A549 (cell line): ENCODE results near the gene ITPA. TPM values are rescaled to one million over a fixed set of nuclear protein-coding genes. Genes with fewer than 3 reads are reported as not detected.

Source experiments
- ATAC-seq, 2 experiments: fragments of 200-7000 bp in 1 of 2; fragments of >200 bp in 1 of 2; cut with Nextera tagmentation in 1 of 2; cut with Tn5 transposase in 1 of 2; 3 replicates each; pipeline versions ENCODE4 v1.8.0 to v1.9.1; 2018 to 2020; ENCODE audit warnings: mild to moderate bottlenecking in 1 of 2, moderate library complexity in 1 of 2
- CTCF ChIA-PET: fragments of 300-600 bp; sonication (Branson Sonifier 250); formaldehyde crosslinking; extraction: SDS; loops from one replicate; lab custom pipeline; 2021; ENCODE audit warnings: antibody characterized with exemption, inconsistent platforms; lab: Yijun Ruan, JAX
- POLR2A ChIA-PET: fragments of 350-600 bp; formaldehyde crosslinking; extraction: SDS; loops from one replicate; lab custom pipeline; 2021; ENCODE audit warnings: antibody characterized with exemption, inconsistent platforms; lab: Yijun Ruan, JAX
- DNase-seq, 2 experiments: peaks; one replicate each; pipeline versions ENCODE4 v3.0.0 to v3.0.0-alpha.2; 2011 to 2016; ENCODE audit warnings: low read depth in 1 of 2, low spot score in 1 of 2
- FAIRE-seq: peaks from 2 replicates; lab custom pipeline; 2011; peaks lifted over from hg19 to GRCh38; lab: Jason Lieb, UNC
- H3K27ac ChIP-seq, 2 experiments: fragments of >200 bp; sonication (Bioruptor Twin); formaldehyde crosslinking; 3 replicates each; pipeline ENCODE4 v1.5.1; 2016 to 2017
- H3K4me1 ChIP-seq: fragments of >200 bp; sonication (Bioruptor Twin); formaldehyde crosslinking; 3 replicates; pipeline ENCODE4 v1.6.1; 2016
- H3K4me2 ChIP-seq: fragments of >200 bp; sonication (Bioruptor Twin); formaldehyde crosslinking; 3 replicates; pipeline ENCODE4 v1.6.1; 2016
- H3K4me3 ChIP-seq: fragments of >200 bp; sonication (Bioruptor Twin); formaldehyde crosslinking; 3 replicates; pipeline ENCODE4 v1.5.1; 2016
- H3K9me3 ChIP-seq: fragments of >200 bp; sonication (Bioruptor Twin); formaldehyde crosslinking; 3 replicates; pipeline ENCODE4 v1.6.1; 2016
- CBX2 ChIP-seq: fragments of 200-600 bp; sonication (generic); IDR thresholded peaks from 2 replicates; pipeline ENCODE4 v1.6.1; 2016; ENCODE audit warnings: low read depth, mild to moderate bottlenecking, borderline replicate concordance
- CEBPB ChIP-seq, 2 experiments: fragments of >200 bp in 1 of 2; sonication (Bioruptor Twin) in 1 of 2; formaldehyde crosslinking in 1 of 2; IDR thresholded peaks; 2 replicates each; pipeline ENCODE4 v1.6.1; 2012 to 2016
- CHD4 ChIP-seq: fragments of 200-600 bp; sonication (generic); IDR thresholded peaks from 2 replicates; pipeline ENCODE4 v1.6.1; 2016; ENCODE audit warnings: antibody characterized with exemption, mild to moderate bottlenecking, borderline replicate concordance
- ELK1 ChIP-seq: fragments of 150-350 bp; IDR thresholded peaks from 2 replicates; pipeline ENCODE4 v1.6.1; 2014; ENCODE audit warnings: low read depth, mild to moderate bottlenecking, low read length
- FOSB ChIP-seq: fragments of 250-450 bp; sonication (Bioruptor Pico); IDR thresholded peaks from 2 replicates; pipeline ENCODE4 v1.5.0; 2020; ENCODE audit warnings: mild to moderate bottlenecking, moderate library complexity
- FOSL2 ChIP-seq, 2 experiments: fragments of 450-650 bp in 1 of 2; fragments of >200 bp in 1 of 2; sonication (Bioruptor Twin) in 1 of 2; formaldehyde crosslinking; IDR thresholded peaks; 2 replicates each; pipeline versions ENCODE4 v1.5.0 to v1.6.1; 2016 to 2020; ENCODE audit warnings: mild to moderate bottlenecking in 1 of 2, moderate library complexity in 1 of 2
- FOXS1 ChIP-seq: fragments of 250-450 bp; sonication (Bioruptor Pico); IDR thresholded peaks from 2 replicates; pipeline ENCODE4 v1.5.0; 2020; ENCODE audit warnings: mild to moderate bottlenecking, moderate library complexity
- HES2 ChIP-seq: fragments of >200 bp; sonication (Bioruptor Twin); formaldehyde crosslinking; IDR thresholded peaks from 2 replicates; pipeline ENCODE4 v1.6.1; 2016
- HEYL ChIP-seq: fragments of 250-450 bp; sonication (Bioruptor Pico); IDR thresholded peaks from 2 replicates; pipeline ENCODE4 v1.8.0; 2021; ENCODE audit warnings: mild to moderate bottlenecking, moderate library complexity
- HMGXB4 ChIP-seq: fragments of 250-450 bp; sonication (Bioruptor Pico); IDR thresholded peaks from 2 replicates; pipeline ENCODE4 v1.5.0; 2021; ENCODE audit warnings: mild to moderate bottlenecking, moderate library complexity, borderline replicate concordance
- HOXA7 ChIP-seq: fragments of 250-450 bp; sonication (Bioruptor Pico); IDR thresholded peaks from 2 replicates; pipeline ENCODE4 v1.5.0; 2020; ENCODE audit warnings: mild to moderate bottlenecking, moderate library complexity
- HOXB13 ChIP-seq: fragments of 250-450 bp; sonication (Bioruptor Pico); IDR thresholded peaks from 2 replicates; pipeline ENCODE4 v1.5.0; 2020; ENCODE audit warnings: low read depth, mild to moderate bottlenecking, moderate library complexity
- JUN ChIP-seq, 2 experiments: fragments of >200 bp; sonication (Bioruptor Twin); formaldehyde crosslinking; IDR thresholded peaks; 2 replicates in 1 of 2; 3 replicates in 1 of 2; pipeline ENCODE4 v1.6.1; 2016 to 2017
- KDM5A ChIP-seq: fragments of 200-600 bp; sonication (generic); IDR thresholded peaks from 2 replicates; pipeline ENCODE4 v1.6.1; 2016; ENCODE audit warnings: antibody characterized with exemption, mild to moderate bottlenecking
- MAFK ChIP-seq: fragments of 450-650 bp; IDR thresholded peaks from 2 replicates; pipeline ENCODE4 v1.6.1; 2014; ENCODE audit not compliant: partially characterized antibody
- MAX ChIP-seq: IDR thresholded peaks from 2 replicates; pipeline ENCODE4 v1.6.1; 2012
- MAZ ChIP-seq: fragments of 150-350 bp; IDR thresholded peaks from 2 replicates; pipeline ENCODE4 v1.6.1; 2014; ENCODE audit warnings: antibody characterized with exemption, low read depth, low read length, borderline replicate concordance
- MYC ChIP-seq: IDR thresholded peaks from 2 replicates; pipeline ENCODE4 v1.6.1; 2012; ENCODE audit warnings: mild to moderate bottlenecking, inconsistent platforms, low read length, improper control_type of control experiment, borderline replicate concordance
- PHF8 ChIP-seq: fragments of 200-600 bp; sonication (generic); IDR thresholded peaks from 2 replicates; pipeline ENCODE4 v1.6.1; 2016; ENCODE audit warnings: low read depth, mild to moderate bottlenecking, antibody characterized with exemption, moderate library complexity, borderline replicate concordance
- RAD21 ChIP-seq, 2 experiments: fragments of >200 bp in 1 of 2; sonication (Bioruptor Twin) in 1 of 2; formaldehyde crosslinking in 1 of 2; IDR thresholded peaks in 1 of 2; conservative IDR thresholded peaks in 1 of 2; 2 replicates in 1 of 2; 3 replicates in 1 of 2; pipeline ENCODE4 v1.6.1; 2012 to 2018; ENCODE audit warnings: inconsistent platforms in 1 of 2
- RARB ChIP-seq: fragments of 250-450 bp; sonication (Bioruptor Pico); IDR thresholded peaks from 2 replicates; pipeline ENCODE4 v1.8.0; 2021; ENCODE audit warnings: mild to moderate bottlenecking, moderate library complexity
- REST ChIP-seq: fragments of 200-600 bp; sonication (generic); IDR thresholded peaks from 2 replicates; pipeline ENCODE4 v1.6.1; 2016; ENCODE audit warnings: antibody characterized with exemption, mild to moderate bottlenecking, moderate library complexity
- RFX5 ChIP-seq: fragments of 450-650 bp; IDR thresholded peaks from 2 replicates; pipeline ENCODE4 v1.7.1; 2014; ENCODE audit warnings: antibody characterized with exemption, mild to moderate bottlenecking, moderate library complexity
- RNF2 ChIP-seq: fragments of 200-600 bp; sonication (generic); IDR thresholded peaks from 2 replicates; pipeline ENCODE4 v1.6.1; 2016; ENCODE audit warnings: low read depth, mild to moderate bottlenecking, antibody characterized with exemption, moderate library complexity, borderline replicate concordance
- SMC3 ChIP-seq: fragments of >200 bp; sonication (Bioruptor Twin); formaldehyde crosslinking; IDR thresholded peaks from 3 replicates; pipeline ENCODE4 v1.6.1; 2018; ENCODE audit warnings: inconsistent platforms
- SREBF2 ChIP-seq: fragments of 450-650 bp; IDR thresholded peaks from 2 replicates; pipeline ENCODE4 v1.6.1; 2014; ENCODE audit warnings: mild to moderate bottlenecking, moderate library complexity
- TP53 ChIP-seq: fragments of 250-450 bp; sonication (Bioruptor Pico); IDR thresholded peaks from 2 replicates; pipeline ENCODE4 v1.5.0; 2021; ENCODE audit warnings: mild to moderate bottlenecking, moderate library complexity
- USF2 ChIP-seq: fragments of 450-650 bp; IDR thresholded peaks from 2 replicates; pipeline ENCODE4 v1.6.1; 2014; ENCODE audit warnings: antibody characterized with exemption
- ZFP36 ChIP-seq: fragments of 450-650 bp; IDR thresholded peaks from 2 replicates; pipeline ENCODE4 v1.6.1; 2014; ENCODE audit warnings: borderline replicate concordance; ENCODE audit not compliant: partially characterized antibody
- WGBS: methylation state at CpG from one replicate; pipeline ENCODE4 v1.1.6; 2017; ENCODE audit errors: missing lambda C conversion rate; 5-methylcytosine and 5-hydroxymethylcytosine counted together
- polyA minus RNA-seq: library from RNA; depleted of rRNA, polyadenylated mRNA; stranded (reverse); fragments of >200 nt; gene quantifications from 2 replicates; pipeline ENCODE4 v1.2.3, GENCODE V29; 2011; rRNA and poly(A)+ RNA removed
- polyA plus RNA-seq, 4 experiments: library from polyadenylated mRNA; depleted of rRNA in 3 of 4; stranded (reverse); fragments of >200 nt; fragmentation: RNase III in 1 of 4; extraction: RNeasy Plus Mini Kit Qiagen cat#74134 plus additional on column Dnase treatment in 1 of 4; gene quantifications; 2 replicates in 3 of 4; 3 replicates in 1 of 4; pipeline ENCODE4 v1.2.3, GENCODE V29; 2011 to 2017

ITPA gene
- 54.0 and 55.9 TPM in 2 replicates for polyA plus RNA-seq (2011; rRNA removed)
- 89.4 and 109 TPM in 2 replicates for polyA plus RNA-seq (2012; cell fraction: cytosol; rRNA removed)
- 138 and 142 TPM in 2 replicates for polyA plus RNA-seq (2012; cell fraction: nucleus; rRNA removed)
- 102 to 106 TPM (median 103 TPM) in 3 replicates for polyA plus RNA-seq (2017; fragmentation: RNase III; extraction: RNeasy Plus Mini Kit Qiagen cat#74134 plus additional on column Dnase treatment)
- polyA minus RNA-seq = 17.0 and 24.3 TPM in 2 replicates

GRCh38 chr20:3209257-3209945, at the start of gene ITPA:
Gene ITPA (plus strand): TSS chr20:3209498. CDS start chr20:3209552, 54 bp downstream.
- peaks cover 17% of the 10 kb centered on the region for H3K4me1 ChIP-seq
- no peaks in the 10 kb centered on the region for H3K9me3 ChIP-seq
- H3K27ac ChIP-seq = peak within 1 kb of the TSS; percentile 90 to 93
- POLR2A ChIA-PET = interaction anchor here (0.6 to 1.4 kb wide), 4 partner anchors 10 to 105 kb away, joined by 3 to 4 read pairs (median 3); partner anchors contain the start of gene SLC4A11
- H3K4me3 ChIP-seq = peak within 1 kb of the TSS; percentile 84
- ATAC-seq = peak; percentile 78 to 79
- WGBS = under 1% methylated on average over 36 of the region's 48 CpGs
- CTCF ChIA-PET = interaction anchor here (0.5 to 8.6 kb wide), 5 partner anchors 11 to 105 kb away, joined by 3 to 79 read pairs (median 3); no protein-coding TSS in a partner anchor
- peak within 1 kb of the TSS; percentile 95 for H3K4me2 ChIP-seq
- DNase-seq = peak; percentile 58 to 81
- FAIRE-seq = peak; percentile 28
- no peak for TF ChIP-seq CHD4
- TF ChIP-seq MYC = peak; percentile 90; the same call in 1 of the 2 replicates
- no peak for TF ChIP-seq MAZ
- TF ChIP-seq CBX2 = no peak
- TF ChIP-seq JUN (IDR thresholded peaks at IDR 0.05) = peak; percentile 56 to 94; a peak in 4 of 5 replicates
- TF ChIP-seq HOXB13 (CRISPR knock-in tag) = no peak
- TF ChIP-seq ZFP36 = no peak
- no peak for TF ChIP-seq FOSL2 (IDR thresholded peaks at IDR 0.05)
- no peak for TF ChIP-seq FOSL2 (CRISPR knock-in tag; IDR thresholded peaks at IDR 0.05)
- no peak for TF ChIP-seq TP53 (CRISPR knock-in tag)
- peak; percentile 99 for TF ChIP-seq MAX
- TF ChIP-seq SMC3 = no peak
- TF ChIP-seq RARB (CRISPR knock-in tag) = no peak
- peak; percentile 65 for TF ChIP-seq PHF8
- TF ChIP-seq FOXS1 (CRISPR knock-in tag) = no peak
- TF ChIP-seq FOSB (CRISPR knock-in tag) = no peak
- no peak for TF ChIP-seq RAD21 (conservative IDR thresholded peaks at IDR 0.05 in 1 of 2, IDR thresholded peaks at IDR 0.05 in 1 of 2)
- TF ChIP-seq SREBF2 = no peak
- no peak for TF ChIP-seq HMGXB4
- TF ChIP-seq HEYL = no peak
- TF ChIP-seq USF2 = peak; percentile 51; the same call in 1 of the 2 replicates
- TF ChIP-seq RFX5 = peak; percentile 81
- TF ChIP-seq HOXA7 (CRISPR knock-in tag) = no peak
- TF ChIP-seq KDM5A = no peak
- no peak for TF ChIP-seq REST
- no peak for TF ChIP-seq ELK1
- TF ChIP-seq HES2 = no peak
- no peak for TF ChIP-seq CEBPB (IDR thresholded peaks at IDR 0.05)
- TF ChIP-seq RNF2 = no peak
- no peak for TF ChIP-seq MAFK
